Smooth muscle cell of the umbilical artery (primary cell): ENCODE data around the gene VPS18. TPM values are rescaled to one million over a fixed set of nuclear protein-coding genes. Genes with fewer than 3 reads are reported as not detected.

ENCODE experiments used
- total RNA-seq: library from RNA; depleted of rRNA; stranded (reverse); fragments of >200 nt; gene quantifications from 2 replicates; pipeline ENCODE4 v1.2.3, GENCODE V29; 2014

The VPS18 gene
- total RNA-seq = 49.3 and 53.2 TPM in 2 replicates

GRCh38 chr15:40893733-40894680 lies at the start of gene VPS18:
TSS of gene VPS18 (plus strand) at chr15:40894450. CDS start at chr15:40894769, 319 bp downstream.

GRCh38 chr15:40873694-40874561 lies 20.3 kb upstream of the VPS18 start, which contains the start of gene RHOV:
TSS of gene RHOV (minus strand) at chr15:40874234. CDS start at chr15:40874139, 95 bp downstream.

GRCh38 chr15:40928821-40929659 lies 34.8 kb downstream of the VPS18 start, which contains the start of gene DLL4:
TSS of gene DLL4 (plus strand) at chr15:40929340. CDS start at chr15:40929669, 329 bp downstream.

GRCh38 chr15:40952901-40953712 lies 58.9 kb downstream of the VPS18 start, which contains the start of gene CHAC1:
TSS of gene CHAC1 (plus strand) at chr15:40953471. CDS start at chr15:40953584, 113 bp downstream.

Other genes starting within 250 kb of the VPS18 start
- gene RAD51, start 199.3 kb upstream of the VPS18 start, total RNA-seq = 0.30 and 4.8 TPM in 2 replicates
- 25.7 and 26.4 TPM in 2 replicates for gene RMDN3, start 139.2 kb upstream of the VPS18 start, total RNA-seq
- gene GCHFR, start 130.4 kb upstream of the VPS18 start, total RNA-seq = 0.60 and 2.4 TPM in 2 replicates
- under 0.01 and 0.05 TPM in 2 replicates for gene C15orf62, start 124.5 kb upstream of the VPS18 start, total RNA-seq
- 15.1 and 19.3 TPM in 2 replicates for gene ZFYVE19, start 87.4 kb upstream of the VPS18 start, total RNA-seq
- 7.7 and 27.2 TPM in 2 replicates for gene DNAJC17, start 87.0 kb upstream of the VPS18 start, total RNA-seq
- gene PPP1R14D, start 65.7 kb upstream of the VPS18 start, total RNA-seq = not detected in 2 replicates
- gene SPINT1, start 50.4 kb upstream of the VPS18 start, total RNA-seq = 0.30 and 0.78 TPM in 2 replicates
- under 0.01 TPM in 1 of 2 replicates, not detected in the other for gene RHOV, start 20.2 kb upstream of the VPS18 start, total RNA-seq
- 0.14 and 0.30 TPM in 2 replicates for gene DLL4, start 34.9 kb downstream of the VPS18 start, total RNA-seq
- gene CHAC1, start 59.0 kb downstream of the VPS18 start, total RNA-seq = 9.5 and 41.9 TPM in 2 replicates
- gene INO80, start 221.8 kb downstream of the VPS18 start, total RNA-seq = 17.5 and 32.9 TPM in 2 replicates